Activated CD8-positive, alpha-beta T cell treated with anti-CD3 and anti-CD28 coated beads, Interleukin-2, amount 10 ng/mL, durations not matched to agents 7 days and 5 days (primary cell): ENCODE results near the gene PPFIA1. TPM values are rescaled to one million over a fixed set of nuclear protein-coding genes. Genes with fewer than 3 reads are reported as not detected.

Experiments
- ATAC-seq: fragments of 150-1000 bp; cut with Tn5 transposase; one replicate; pipeline ENCODE4 v1.10.0; 2021; ENCODE audit warnings: moderate library complexity
- CTCF ChIA-PET: fragments of 350-600 bp; sonication (Branson Sonifier 250); formaldehyde crosslinking; loops from one replicate; lab custom pipeline; 2021; ENCODE audit warnings: antibody characterized with exemption; lab: Charles Lee
- POLR2A ChIA-PET: fragments of 350-600 bp; sonication (Branson Sonifier 250); formaldehyde crosslinking; loops from one replicate; lab custom pipeline; 2021; ENCODE audit warnings: antibody characterized with exemption; lab: Charles Lee
- DNase-seq: peaks from one replicate; pipeline ENCODE4 v3.0.0-alpha.2; 2020
- H3K27ac Mint-ChIP-seq: one replicate; pipeline ENCODE4 v1.8.0; 2021; ENCODE audit warnings: mild to moderate bottlenecking, mixed read lengths
- H3K27me3 Mint-ChIP-seq: one replicate; pipeline ENCODE4 v1.8.0; 2021; ENCODE audit warnings: low read depth, mixed read lengths
- H3K36me3 Mint-ChIP-seq: one replicate; pipeline ENCODE4 v1.8.0; 2021; ENCODE audit warnings: low read depth, mixed read lengths
- H3K4me1 Mint-ChIP-seq: one replicate; pipeline ENCODE4 v1.8.0; 2021; ENCODE audit warnings: low read depth, mixed read lengths
- H3K4me3 Mint-ChIP-seq: one replicate; pipeline ENCODE4 v1.8.0; 2021; ENCODE audit warnings: mild to moderate bottlenecking, mixed read lengths
- H3K9me3 Mint-ChIP-seq: one replicate; pipeline ENCODE4 v1.8.0; 2022; ENCODE audit warnings: mixed read lengths; ENCODE audit not compliant: insufficient read depth
- total RNA-seq, 2 experiments: library from RNA; stranded (reverse); gene quantifications; one replicate each; pipeline ENCODE4 v1.2.3, GENCODE V29; 2021

Gene PPFIA1
- total RNA-seq, 2 experiments from 2014 or later, result 25.3 to 25.7 TPM

- no peaks in the 10 kb centered on the region for H3K9me3 Mint-ChIP-seq
- POLR2A ChIA-PET, result no interaction called here
- ATAC-seq (no peak), DNase-seq (no peak)
- no peaks in the 10 kb centered on the region for H3K4me1 Mint-ChIP-seq
- peaks cover 41% of the 10 kb centered on the region for H3K36me3 Mint-ChIP-seq
- no peaks in the 10 kb centered on the region for H3K27me3 Mint-ChIP-seq
- no peak overlapping the region for H3K27ac Mint-ChIP-seq
- CTCF ChIA-PET, result no interaction called here
- H3K4me3 Mint-ChIP-seq, result no peak overlapping the region
Observed at GRCh38 chr11:70352601-70353000, 82.1 kb downstream of the PPFIA1 start.

GRCh38 chr11:70353329-70353728, 82.8 kb downstream of the PPFIA1 start:
- ATAC-seq (no peak), DNase-seq (no peak)
- ChIA-PET POLR2A (no interaction called here), CTCF (no interaction called here)
- Mint-ChIP-seq H3K4me1 (no peaks in the 10 kb centered on the region), H3K27me3 (no peaks in the 10 kb centered on the region), H3K36me3 (peaks cover 40% of the 10 kb centered on the region), H3K27ac (no peak overlapping the region), H3K4me3 (no peak overlapping the region), H3K9me3 (no peaks in the 10 kb centered on the region)

- ChIA-PET POLR2A (no interaction called here), CTCF (no interaction called here)
- H3K4me1 Mint-ChIP-seq, result no peaks in the 10 kb centered on the region
- no peak overlapping the region for H3K4me3 Mint-ChIP-seq
- H3K36me3 Mint-ChIP-seq, result peaks cover 44% of the 10 kb centered on the region
- DNase-seq, result no peak
- no peak overlapping the region for H3K27ac Mint-ChIP-seq
- no peaks in the 10 kb centered on the region for H3K9me3 Mint-ChIP-seq
- H3K27me3 Mint-ChIP-seq, result no peaks in the 10 kb centered on the region
- no peak for ATAC-seq
Observed at GRCh38 chr11:70353900-70354568, 83.5 kb downstream of the PPFIA1 start.

GRCh38 chr11:70354629-70355028, 84.1 kb downstream of the PPFIA1 start:
- CTCF ChIA-PET, result no interaction called here
- Mint-ChIP-seq H3K4me3 (no peak overlapping the region), H3K27ac (no peak overlapping the region), H3K4me1 (no peaks in the 10 kb centered on the region), H3K9me3 (no peaks in the 10 kb centered on the region), H3K36me3 (peaks cover 46% of the 10 kb centered on the region), H3K27me3 (no peaks in the 10 kb centered on the region)
- ATAC-seq (no peak), DNase-seq (no peak)
- POLR2A ChIA-PET, result no interaction called here

- ChIA-PET POLR2A (no interaction called here), CTCF (no interaction called here)
- Mint-ChIP-seq H3K27me3 (no peaks in the 10 kb centered on the region), H3K36me3 (peaks cover 59% of the 10 kb centered on the region), H3K4me3 (no peak overlapping the region), H3K4me1 (peaks cover under 1% of the 10 kb centered on the region), H3K9me3 (no peaks in the 10 kb centered on the region), H3K27ac (no peak overlapping the region)
- ATAC-seq (no peak), DNase-seq (no peak)
Observed at GRCh38 chr11:70358753-70359152, 88.3 kb downstream of the PPFIA1 start.

GRCh38 chr11:70359451-70360205, 89.1 kb downstream of the PPFIA1 start:
- H3K27me3 Mint-ChIP-seq, result peaks cover 1% of the 10 kb centered on the region
- H3K36me3 Mint-ChIP-seq, result peaks cover 59% of the 10 kb centered on the region
- DNase-seq (no peak), ATAC-seq (no peak)
- no peak overlapping the region for H3K27ac Mint-ChIP-seq
- H3K4me1 Mint-ChIP-seq, result peaks cover 9% of the 10 kb centered on the region
- CTCF ChIA-PET, result no interaction called here
- no peaks in the 10 kb centered on the region for H3K9me3 Mint-ChIP-seq
- POLR2A ChIA-PET, result no interaction called here
- H3K4me3 Mint-ChIP-seq, result no peak overlapping the region

- ChIA-PET CTCF (no interaction called here), POLR2A (no interaction called here)
- ATAC-seq, result no peak
- Mint-ChIP-seq H3K4me3 (no peak overlapping the region), H3K27ac (no peak overlapping the region), H3K4me1 (peaks cover 15% of the 10 kb centered on the region), H3K36me3 (peaks cover 60% of the 10 kb centered on the region), H3K9me3 (no peaks in the 10 kb centered on the region), H3K27me3 (peaks cover 3% of the 10 kb centered on the region)
- no peak for DNase-seq
Observed at GRCh38 chr11:70360211-70360610, 89.7 kb downstream of the PPFIA1 start.

GRCh38 chr11:70364178-70364577, 93.7 kb downstream of the PPFIA1 start:
- POLR2A ChIA-PET, result no interaction called here
- no peak for ATAC-seq

GRCh38 chr11:70364745-70365543, 94.5 kb downstream of the PPFIA1 start:
- Mint-ChIP-seq H3K27me3 (peaks cover 10% of the 10 kb centered on the region), H3K36me3 (peaks cover 62% of the 10 kb centered on the region), H3K4me3 (peak overlapping the region; percentile 56), H3K27ac (peak overlapping the region; percentile 66), H3K9me3 (no peaks in the 10 kb centered on the region), H3K4me1 (peaks cover 28% of the 10 kb centered on the region)
- DNase-seq, result peak; percentile 81
- POLR2A ChIA-PET, result no interaction called here
- peak; percentile 85 for ATAC-seq
- CTCF ChIA-PET, result no interaction called here

More at GRCh38 chr11:70364178-70364577, 93.7 kb downstream of the PPFIA1 start:
- Mint-ChIP-seq H3K9me3 (no peaks in the 10 kb centered on the region), H3K4me1 (peaks cover 28% of the 10 kb centered on the region), H3K27me3 (peaks cover 10% of the 10 kb centered on the region), H3K36me3 (peaks cover 60% of the 10 kb centered on the region), H3K27ac (no peak overlapping the region), H3K4me3 (no peak overlapping the region)
- no peak for DNase-seq
- CTCF ChIA-PET, result interaction anchor here (0.7 kb wide), 1 partner anchor 427 kb away, joined by 3 read pairs; no protein-coding TSS in a partner anchor

GRCh38 chr11:70365544-70365927, 95.0 kb downstream of the PPFIA1 start:
- POLR2A ChIA-PET, result no interaction called here

GRCh38 chr11:70367071-70367470, 96.6 kb downstream of the PPFIA1 start:
- Mint-ChIP-seq H3K27me3 (peaks cover 10% of the 10 kb centered on the region), H3K4me3 (no peak overlapping the region), H3K36me3 (peaks cover 58% of the 10 kb centered on the region), H3K27ac (no peak overlapping the region), H3K9me3 (no peaks in the 10 kb centered on the region), H3K4me1 (peaks cover 28% of the 10 kb centered on the region)
- POLR2A ChIA-PET, result interaction anchor here (0.9 kb wide), 1 partner anchor 11 kb away, joined by 3 read pairs; no protein-coding TSS in a partner anchor
- ATAC-seq, result no peak
- DNase-seq, result no peak
- CTCF ChIA-PET, result interaction anchor here (1.2 kb wide), 2 partner anchors 10 to 17 kb away, joined by 3 read pairs; no protein-coding TSS in a partner anchor

More at GRCh38 chr11:70365544-70365927, 95.0 kb downstream of the PPFIA1 start:
- DNase-seq (no peak), ATAC-seq (peak; percentile 54)
- peaks cover 10% of the 10 kb centered on the region for H3K27me3 Mint-ChIP-seq
- CTCF ChIA-PET, result no interaction called here
- peak overlapping the region; percentile 66 for H3K27ac Mint-ChIP-seq
- peak overlapping the region; percentile 56 for H3K4me3 Mint-ChIP-seq
- H3K4me1 Mint-ChIP-seq, result peaks cover 28% of the 10 kb centered on the region
- H3K9me3 Mint-ChIP-seq, result no peaks in the 10 kb centered on the region
- peaks cover 63% of the 10 kb centered on the region for H3K36me3 Mint-ChIP-seq
